ENCODE results near the gene PSG11.
"Not testable (repeated sequence)": the region's sequence is repeated elsewhere in the genome, so short reads cannot be mapped to it uniquely, and the experiment has no call there.

Gene PSG11

DNA sequence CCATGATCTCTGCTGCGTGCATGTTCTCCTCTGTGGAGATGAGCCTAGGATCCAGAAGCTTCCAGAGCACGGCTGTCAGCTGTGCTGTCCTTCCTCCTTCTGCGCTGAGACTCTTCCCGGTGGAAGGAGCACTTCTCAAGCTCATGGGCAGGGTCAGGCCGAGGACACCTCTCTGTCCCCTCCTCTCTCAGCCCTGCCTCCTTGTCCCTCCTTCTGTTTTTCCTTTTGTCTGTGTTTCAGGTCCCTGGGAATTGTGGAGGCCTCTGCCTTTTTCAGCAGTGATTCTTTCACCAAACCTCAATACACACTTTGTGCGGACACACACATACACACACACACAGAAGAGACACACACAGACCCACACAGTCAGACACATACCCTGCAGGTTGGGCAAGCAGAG lies at the start of gene PSG11:
TSS of gene PSG11 (minus strand) at position 101 of the 400 bp plus-strand sequence. CDS start at position 4, 97 bp downstream.
- not testable (repeated sequence) for FAIRE-seq

DNA sequence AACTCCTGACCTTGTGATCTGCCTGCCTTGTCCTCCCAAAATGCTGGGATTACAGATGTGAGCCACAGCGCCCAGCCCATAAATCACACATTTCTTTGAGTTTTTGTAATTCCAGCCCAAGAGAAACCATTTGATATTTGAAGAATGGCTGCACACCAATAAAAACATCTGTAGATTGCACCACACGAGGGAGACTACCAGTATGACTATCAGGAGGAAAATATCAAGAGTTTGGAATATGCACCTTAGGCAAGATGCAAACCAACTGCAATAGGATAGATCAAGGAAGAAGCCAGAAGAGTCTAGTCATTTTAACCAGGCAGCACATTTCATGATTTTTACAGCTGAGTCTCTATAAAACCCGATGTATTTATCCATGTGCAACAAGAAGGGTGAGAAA lies 36.1 kb upstream of the PSG11 start:
- FAIRE-seq = not testable (repeated sequence)

DNA sequence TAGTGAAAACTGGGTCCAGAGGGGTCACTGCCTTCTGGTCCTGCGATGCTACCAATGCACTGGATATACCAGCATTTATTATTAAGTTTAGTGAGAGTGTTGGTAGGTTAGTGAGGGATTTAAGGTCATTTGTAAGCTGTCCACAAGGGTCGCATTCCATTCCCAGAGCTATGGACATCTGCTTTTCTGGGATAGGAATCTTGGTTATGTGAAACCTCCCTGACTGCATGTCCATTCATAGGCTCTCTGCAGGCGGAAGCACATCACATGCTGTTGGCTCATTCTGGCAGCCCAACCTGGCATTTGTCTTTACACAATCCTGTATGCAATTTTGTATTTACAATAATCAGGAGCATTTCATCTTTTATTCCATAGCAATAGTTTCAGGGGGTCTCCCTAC lies 35.1 kb upstream of the PSG11 start:
- FAIRE-seq = not testable (repeated sequence)

DNA sequence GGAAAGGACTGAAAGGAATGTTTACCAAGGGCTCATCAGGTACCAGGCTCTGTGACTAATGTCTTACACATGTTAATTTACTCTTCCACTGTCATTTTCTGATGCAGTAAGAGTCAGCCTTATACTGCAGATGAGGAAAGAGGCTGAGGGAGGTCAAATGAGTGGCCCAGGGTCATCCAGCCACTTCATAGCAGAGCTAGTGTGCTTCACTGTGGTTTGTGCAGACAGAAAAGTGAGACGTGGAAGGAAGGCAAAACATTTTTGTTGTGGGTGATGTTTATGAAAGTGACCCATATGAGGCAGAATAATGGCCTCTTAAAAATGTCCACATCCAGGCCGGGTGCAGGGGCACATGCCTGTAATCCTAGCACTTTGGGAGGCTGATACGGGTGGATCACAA lies 34.0 kb upstream of the PSG11 start:
- not testable (repeated sequence) for FAIRE-seq

DNA sequence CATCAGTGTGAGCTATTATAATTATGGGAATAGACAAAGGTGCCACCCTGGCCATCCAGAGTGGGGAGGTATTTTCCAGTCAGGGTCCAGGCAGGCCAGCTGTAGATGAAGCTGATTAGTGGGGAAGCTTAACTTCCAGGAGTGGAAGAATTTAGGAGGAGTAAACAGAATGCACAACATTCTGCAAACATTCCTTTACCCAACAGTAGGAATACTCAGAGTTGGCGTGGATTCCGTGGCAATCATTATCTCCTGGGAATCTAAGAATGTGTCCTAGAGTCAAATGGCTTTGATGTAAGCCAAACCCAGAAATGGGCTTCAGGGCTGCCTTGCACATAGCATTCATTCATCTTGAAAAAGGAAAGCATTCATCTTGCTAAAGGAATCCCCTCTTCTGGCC lies 33.2 kb upstream of the PSG11 start:
- not testable (repeated sequence) for FAIRE-seq

DNA sequence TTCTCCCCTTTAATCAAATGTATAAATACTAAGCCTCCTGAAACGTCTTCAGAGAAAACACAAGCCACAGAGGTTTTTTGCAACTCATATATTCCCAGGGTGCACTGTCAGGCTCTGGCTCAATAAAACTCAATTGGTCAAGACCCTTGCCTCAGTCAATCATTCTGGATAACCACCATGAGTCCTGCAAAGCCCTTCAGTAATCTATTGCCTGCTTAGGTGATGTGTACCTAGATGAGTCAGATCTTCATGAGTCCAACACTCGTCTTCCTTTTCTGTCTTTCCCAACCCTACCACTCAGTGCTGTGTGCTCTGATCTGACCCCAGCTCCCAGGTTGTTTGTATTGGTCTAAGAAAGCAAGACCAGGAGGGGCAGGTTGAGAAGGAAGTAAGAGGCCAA lies 32.2 kb upstream of the PSG11 start:
- FAIRE-seq = not testable (repeated sequence)

DNA sequence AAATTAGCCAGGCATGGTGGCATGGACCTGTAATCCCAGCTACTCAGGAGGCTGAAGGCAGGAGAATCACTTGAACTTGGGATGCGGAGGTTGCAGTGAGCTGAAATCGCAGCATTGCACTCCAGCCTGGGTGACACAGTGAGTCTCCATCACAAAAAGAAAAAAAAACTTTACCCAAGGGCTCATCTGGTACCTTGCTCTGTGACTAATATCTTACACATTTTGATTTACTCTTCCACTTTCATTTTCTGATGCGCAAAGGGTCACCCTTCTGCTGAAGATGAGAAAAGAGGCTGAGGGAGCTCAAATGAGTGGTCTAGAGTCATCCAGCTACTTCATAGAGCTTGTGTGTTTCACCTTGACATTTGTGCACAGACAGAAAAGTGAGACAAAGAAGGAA lies 21.7 kb upstream of the PSG11 start:
- not testable (repeated sequence) for FAIRE-seq

DNA sequence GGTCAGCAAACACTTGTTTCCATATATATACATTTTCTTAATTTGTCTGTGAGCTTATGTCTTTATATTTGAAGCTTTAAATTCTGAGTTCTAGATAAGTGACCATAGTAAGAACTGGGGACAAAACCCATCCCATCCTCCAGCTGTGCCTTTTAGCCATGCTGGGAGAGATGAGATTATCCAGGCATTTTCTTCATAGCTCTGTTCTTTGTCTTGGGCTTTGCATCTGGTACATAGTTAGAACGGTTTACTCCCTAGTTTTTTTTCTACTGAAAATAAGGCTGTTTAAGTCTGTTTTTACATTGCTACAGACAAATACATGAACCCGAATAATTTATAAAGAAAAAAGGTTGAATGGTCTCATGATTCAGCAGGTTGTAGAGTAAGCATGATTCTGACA lies 20.3 kb upstream of the PSG11 start:
- not testable (repeated sequence) for FAIRE-seq

DNA sequence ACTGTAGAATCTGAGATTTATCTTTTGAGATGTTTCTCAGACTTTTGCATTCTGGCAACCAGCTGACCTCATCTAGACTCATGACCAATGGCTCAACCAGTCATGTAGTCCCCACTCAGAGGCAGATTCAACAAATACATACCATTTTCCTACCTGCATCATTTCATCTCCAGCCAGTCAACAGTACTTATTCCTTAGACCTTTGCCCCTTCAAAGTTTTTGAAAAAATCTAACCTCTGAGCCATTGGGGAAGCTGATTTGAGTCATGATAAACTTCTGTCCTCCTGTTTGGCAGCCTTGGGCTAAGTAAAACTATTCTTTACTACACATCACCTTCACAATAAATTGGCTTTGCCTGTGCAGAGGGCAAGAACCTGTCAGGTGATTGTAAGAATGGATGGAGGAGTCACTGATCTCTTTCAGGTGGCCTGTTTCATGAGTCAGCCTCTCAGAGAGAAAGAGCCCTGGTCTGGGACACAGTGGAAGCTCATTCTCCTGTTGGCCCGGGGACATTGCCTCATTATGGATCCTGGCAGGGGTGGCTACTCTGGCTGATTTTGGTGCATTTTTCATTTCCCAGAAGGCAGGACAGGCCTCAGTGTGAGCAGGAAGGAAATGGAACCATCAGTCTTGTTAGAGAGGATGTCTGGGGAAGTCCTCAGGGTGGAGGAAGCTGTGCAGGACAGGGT lies 17.4 kb upstream of the PSG11 start:
- FAIRE-seq = not testable (repeated sequence)

DNA sequence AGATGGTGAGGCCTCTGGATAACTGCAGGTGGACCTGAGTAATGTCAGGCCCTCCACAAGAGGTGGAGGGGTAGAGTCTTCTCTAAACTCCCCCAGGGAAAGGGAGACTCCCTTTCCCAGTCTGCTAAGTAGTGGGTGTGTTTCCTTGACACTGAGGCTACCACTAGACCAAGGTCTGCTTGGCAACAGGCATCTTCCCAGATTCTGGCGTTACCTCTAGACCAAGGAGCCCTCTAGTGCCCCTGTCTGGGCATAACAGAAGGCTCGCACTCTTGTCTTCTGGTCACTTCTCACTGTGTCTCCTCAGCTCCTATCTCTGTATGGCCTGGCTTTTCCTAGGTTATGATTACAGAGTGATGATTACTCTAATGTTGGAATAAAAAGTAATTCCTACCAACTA lies 5.4 kb upstream of the PSG11 start:
- not testable (repeated sequence) for FAIRE-seq

DNA sequence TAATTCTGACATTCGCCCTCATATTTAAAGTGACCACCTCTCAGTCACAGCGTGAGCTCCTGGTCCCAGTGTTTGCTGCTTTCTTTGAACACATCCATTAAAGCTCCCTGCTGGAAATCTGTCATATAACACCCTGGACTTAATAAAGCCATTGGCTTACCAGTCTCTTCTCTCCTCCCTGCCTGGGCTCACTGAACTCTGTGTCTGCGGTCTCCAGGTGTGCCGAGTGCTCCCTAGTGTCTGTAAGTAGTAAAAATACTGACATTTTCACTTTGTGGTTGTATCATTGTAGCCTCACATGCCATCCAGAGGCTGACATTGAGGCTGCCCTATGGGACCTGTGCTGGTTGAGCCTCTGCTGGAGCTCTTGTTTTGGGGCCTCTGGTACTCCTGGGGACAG lies 2.6 kb upstream of the PSG11 start:
- FAIRE-seq = no peak

DNA sequence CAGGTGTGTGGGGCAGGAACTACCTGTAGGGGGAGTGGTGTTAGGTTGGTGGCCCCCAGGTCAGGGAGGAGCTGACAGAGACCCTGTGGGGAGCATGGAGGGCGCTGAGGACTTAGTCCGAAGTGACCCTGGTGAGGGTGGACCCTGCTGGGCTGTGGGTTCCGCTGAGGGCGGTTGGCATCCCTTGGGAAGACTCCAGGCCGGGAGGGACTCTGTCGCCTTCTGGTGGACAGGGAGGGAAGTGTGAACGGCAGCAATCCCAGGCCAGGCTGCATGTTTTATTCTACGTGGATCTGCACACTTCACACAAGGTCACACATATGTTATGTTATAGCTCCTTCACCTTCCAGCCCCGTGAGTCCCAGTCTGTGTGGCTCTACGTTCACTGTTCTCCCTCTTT lies 1.7 kb upstream of the PSG11 start:
- FAIRE-seq = not testable (repeated sequence)

DNA sequence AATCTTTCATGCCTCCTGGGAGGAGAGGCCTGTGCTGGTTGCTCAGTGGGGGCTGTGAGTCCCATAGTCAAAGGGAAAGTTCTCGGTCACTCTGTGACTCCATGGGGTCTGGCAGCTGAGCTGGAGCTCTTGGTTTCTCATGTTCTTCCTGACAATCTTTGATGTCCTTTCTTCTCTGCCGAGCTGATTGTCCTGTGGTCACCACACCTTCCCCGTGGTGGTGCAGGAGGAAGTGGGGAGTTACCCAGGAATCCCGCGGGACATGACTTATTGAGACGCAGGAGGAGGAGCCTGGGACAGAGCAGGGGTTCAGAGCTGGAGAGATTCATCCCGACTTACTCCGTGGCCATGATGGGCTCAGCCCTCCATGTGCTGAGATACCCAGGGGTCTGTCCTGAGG lies 792 bp upstream of the PSG11 start:
- FAIRE-seq = not testable (repeated sequence)

DNA sequence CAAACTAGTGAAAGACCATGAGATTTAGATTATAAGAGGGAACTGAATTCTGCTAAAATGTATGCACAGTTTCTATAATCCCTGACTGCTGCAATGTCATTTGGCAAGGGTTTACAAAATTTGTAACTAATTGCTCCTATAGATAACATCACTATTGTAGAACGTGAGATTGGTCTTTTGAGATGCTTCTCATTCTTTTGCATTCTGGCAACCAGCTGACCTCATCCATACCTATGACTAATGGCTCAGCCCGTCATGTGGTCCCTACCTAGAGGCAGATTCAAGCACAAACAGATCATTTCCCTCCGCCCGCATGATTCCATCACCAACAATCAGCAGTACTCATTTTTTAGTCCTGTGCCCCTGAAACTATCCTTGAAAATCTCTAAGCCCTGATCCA lies 4.2 kb downstream of the PSG11 start:
- not testable (repeated sequence) for FAIRE-seq

DNA sequence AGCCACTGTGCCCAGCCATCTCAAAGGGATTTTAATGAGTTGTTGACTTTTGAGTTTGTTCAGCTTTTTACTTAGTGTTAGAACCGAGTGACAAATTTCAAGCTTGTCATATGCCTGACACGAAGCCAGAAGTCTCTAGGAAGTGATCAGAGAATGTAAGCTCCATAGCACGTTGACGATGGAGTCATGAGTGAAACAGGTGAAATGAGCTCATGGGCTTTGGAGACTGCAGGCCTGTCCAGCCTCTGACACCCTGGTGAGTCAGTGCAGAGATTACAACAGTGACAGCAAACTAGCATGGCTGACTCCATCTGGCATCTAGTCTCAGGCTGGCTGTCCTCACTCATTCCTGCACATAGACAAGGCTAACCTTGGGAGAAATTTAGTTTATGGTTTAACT lies 4.6 kb downstream of the PSG11 start:
- not testable (repeated sequence) for FAIRE-seq

DNA sequence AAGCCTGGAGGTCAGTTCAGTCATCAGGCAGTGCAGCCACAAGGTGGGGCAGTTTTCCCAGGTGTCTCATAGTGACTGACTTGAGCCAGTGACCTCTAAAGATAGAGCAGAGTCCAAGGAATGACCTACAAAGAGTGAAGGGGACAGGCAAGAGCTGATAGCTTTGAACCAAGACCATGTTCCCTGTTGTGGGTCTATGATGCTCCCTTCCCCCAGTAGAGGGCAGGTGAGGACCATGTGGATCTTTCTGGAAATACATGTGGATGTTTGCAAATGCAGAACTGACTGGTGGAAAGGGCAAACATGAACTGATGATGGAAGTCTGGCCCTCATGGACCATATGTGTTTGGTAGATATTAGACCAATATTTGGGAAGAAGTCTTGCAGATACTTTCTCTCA lies 6.7 kb downstream of the PSG11 start:
- not testable (repeated sequence) for FAIRE-seq

DNA sequence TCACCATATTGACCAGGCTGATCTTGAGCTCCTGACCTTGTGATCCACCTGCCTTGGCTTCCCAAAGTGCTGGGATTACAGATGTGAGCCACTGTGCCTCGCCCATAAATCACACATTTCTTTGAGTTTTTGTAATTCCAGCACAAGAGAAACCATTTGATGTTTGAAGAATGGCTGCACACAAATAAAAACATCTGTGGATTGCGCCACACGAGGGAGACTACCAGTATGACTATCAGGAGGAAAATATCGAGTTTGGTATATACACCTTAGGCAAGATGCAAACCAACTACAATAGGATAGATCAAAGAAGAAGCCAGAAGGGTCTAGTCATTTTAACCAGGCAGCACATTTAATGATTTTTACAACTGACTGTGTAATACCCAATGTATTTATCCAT lies 20.4 kb downstream of the PSG11 start:
- not testable (repeated sequence) for FAIRE-seq

DNA sequence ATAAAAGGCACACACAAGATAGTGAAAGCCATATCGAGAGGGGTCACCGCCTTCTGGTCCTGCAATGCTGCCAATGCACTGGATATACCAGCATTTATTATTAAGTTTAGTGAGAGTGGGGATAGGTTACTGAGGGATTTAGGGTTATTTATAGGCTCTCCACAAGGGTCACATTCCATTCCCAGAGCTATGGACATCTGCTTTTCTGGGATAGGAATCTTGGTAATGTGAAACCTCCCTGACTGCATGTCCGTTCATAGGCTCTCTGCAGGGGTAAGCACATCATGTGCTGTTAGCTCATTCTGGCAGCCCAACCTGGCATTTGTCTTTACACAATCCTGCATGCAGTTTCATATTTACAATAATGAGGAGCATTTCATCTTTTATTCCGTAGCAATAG lies 21.4 kb downstream of the PSG11 start:
- FAIRE-seq = not testable (repeated sequence)

DNA sequence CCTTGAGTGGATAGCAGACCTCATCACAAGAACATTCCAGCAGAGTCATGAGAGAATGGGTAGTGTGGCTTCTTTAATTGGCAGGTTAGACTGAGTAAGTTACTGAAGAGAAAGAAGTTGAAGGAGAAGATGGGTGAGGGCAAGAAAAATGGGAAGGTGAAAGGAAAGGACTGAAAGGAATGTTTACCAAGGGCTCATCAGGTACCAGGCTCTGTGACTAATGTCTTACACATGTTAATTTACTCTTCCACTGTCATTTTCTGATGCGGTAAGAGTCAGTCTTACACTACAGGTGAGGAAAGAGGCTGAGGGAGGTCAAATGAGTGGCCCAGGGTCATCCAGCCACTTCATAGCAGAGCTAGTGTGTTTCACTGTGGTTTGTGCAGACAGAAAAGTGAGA lies 22.6 kb downstream of the PSG11 start:
- not testable (repeated sequence) for FAIRE-seq

DNA sequence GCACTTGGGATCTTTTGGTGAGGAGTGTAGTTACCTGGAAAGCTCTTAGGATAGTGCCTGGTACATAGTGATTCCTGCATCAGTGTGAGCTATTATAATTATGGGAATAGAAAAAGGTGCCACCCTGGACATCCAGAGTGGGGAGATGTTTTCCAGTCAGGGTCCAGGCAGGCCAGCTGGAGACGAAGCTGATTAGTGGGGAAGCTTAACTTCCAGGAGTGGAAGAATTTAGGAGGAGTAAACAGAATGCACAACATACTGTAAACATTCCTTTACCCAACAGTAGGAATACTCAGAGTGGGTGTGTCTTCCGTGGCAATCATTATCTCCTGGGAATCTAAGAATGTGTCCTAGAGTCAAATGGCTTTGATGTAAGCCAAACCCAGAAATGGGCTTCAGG lies 23.3 kb downstream of the PSG11 start:
- FAIRE-seq = not testable (repeated sequence)

DNA sequence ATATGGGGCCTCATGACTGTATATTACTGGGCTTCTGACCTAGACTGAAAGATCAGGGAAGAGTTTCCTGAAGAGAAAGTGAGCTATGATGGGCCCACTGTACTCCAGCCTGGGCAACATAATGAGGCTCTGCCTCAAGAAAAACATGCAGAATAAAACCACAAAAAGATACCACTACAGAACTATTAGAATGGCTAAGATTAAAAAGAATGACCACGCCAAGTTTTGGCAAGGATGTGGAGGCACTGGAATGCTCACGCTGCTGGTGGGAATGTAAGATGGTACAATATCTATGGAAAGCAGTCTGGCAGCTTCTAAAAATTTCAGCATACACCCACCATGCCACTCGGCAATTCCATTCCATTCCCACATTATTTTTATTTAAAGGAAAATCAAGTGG lies 30.1 kb downstream of the PSG11 start:
- not testable (repeated sequence) for FAIRE-seq

DNA sequence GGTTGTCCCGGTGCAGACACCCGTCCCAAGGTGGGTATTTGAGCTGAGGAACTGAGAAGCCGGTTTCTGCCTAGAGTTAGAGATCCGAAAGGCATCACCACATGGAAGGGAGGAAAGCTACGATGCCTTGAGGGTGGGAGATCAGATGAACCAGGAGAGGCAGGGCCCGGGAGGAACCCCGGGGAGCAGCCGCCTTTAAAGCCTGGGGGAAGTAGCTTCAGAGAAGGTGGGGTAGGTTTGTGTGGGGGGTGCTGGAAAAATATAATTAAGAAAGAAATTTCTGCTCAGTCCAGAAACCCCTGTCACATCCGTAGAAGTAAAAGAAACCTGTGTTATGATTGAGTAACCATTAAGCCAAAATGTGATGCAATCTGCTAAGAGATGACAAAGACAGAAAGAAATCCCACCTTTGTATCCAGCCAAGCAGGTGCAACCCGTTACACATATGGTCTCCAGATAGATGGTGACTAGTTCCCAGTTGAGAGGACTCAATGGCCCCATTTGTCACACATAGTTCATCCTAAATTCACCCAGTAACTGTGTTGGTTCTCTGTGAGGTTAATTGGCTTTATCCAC lies 34.2 kb downstream of the PSG11 start:
- not testable (repeated sequence) for FAIRE-seq

DNA sequence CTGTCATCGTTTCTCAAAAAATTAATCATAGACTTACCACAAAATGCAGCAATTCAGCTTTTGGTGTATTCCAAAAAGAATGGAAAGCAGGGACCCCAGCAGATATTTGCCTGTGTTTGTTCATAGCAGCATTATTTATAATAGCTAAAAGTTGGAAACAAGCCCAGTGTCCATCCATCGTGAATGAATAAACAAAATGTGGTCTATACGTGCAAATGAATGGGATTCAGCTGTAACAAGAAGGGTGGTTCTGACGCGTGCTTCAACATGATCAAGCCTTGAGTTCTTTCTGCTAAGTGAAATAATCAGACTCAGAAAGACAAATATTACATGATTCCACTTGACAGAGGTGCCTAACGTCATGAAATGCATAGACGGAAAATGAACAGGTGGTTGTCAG lies 36.4 kb downstream of the PSG11 start:
- no peak for FAIRE-seq

DNA sequence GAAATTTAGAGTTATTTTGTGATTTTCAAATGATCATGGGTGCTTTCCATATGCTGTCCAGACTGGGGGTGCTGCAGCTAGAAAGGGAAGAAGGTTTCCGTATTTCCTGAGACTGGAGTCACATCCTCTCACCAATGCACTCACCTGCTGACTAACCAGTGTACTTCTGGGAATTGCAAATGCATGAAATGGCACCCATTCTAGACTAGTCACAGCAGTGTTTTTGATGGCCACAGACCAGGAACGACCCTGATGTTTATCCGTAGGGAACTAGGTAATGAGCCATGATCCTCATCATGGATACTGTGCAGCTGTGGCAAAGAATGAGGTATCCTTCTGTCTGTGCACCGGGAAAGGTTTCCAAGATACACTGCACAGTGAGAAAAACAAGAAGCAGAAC lies 37.1 kb downstream of the PSG11 start:
- FAIRE-seq = not testable (repeated sequence)

DNA sequence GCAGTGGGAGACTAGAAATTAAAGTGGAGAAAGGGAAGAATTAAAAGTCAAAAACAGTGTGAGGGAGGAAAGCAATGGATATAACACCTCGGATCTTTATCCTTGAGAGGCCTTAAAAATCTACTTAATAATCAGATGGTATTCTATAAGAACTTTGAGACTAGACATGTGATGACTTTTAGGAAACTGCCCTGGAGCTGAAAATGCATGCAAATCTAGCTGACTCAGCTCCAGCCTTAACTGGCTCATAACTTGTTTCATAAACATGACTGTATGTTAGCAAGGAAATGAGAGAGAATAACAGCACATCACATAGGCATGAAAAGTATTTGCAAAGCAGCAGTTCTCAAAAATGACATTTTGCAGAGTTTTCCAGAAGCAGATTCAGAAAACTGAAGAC lies 38.1 kb downstream of the PSG11 start:
- FAIRE-seq = not testable (repeated sequence)

All from islet of Langerhans (tissue), 1 donor.